ENCODE data around the gene GP1BB. TPM values are rescaled to one million over a fixed set of nuclear protein-coding genes. Genes with fewer than 3 reads are reported as not detected.

The GP1BB gene
- total and polyA plus RNA-seq, 3 experiments from 2014 or later: not detected

Other genes starting within 250 kb of the GP1BB start
- gene UFD1, start 244.3 kb upstream of the GP1BB start, total RNA-seq: 10 to 100 TPM; 87.3 to 88.8 TPM
- gene UFD1, start 244.3 kb upstream of the GP1BB start, polyA plus RNA-seq: 82.7 TPM
- 100 to 1,000 TPM in 1 of 2 experiments, 10 to 100 TPM in 1; 99.0 to 101 TPM for gene CDC45, start 243.6 kb upstream of the GP1BB start, total RNA-seq
- 0.17 TPM for gene CDC45, start 243.6 kb upstream of the GP1BB start, polyA plus RNA-seq
- gene CLDN5, start 199.1 kb upstream of the GP1BB start, total RNA-seq: not detected
- not detected for gene CLDN5, start 199.1 kb upstream of the GP1BB start, polyA plus RNA-seq
- under 1 TPM; 0.20 to 0.38 TPM for gene SEPTIN5, start 9.0 kb upstream of the GP1BB start, total RNA-seq
- gene SEPTIN5, start 9.0 kb upstream of the GP1BB start, polyA plus RNA-seq: not detected
- gene TBX1, start 37.2 kb downstream of the GP1BB start, total RNA-seq: not detected
- not detected for gene TBX1, start 37.2 kb downstream of the GP1BB start, polyA plus RNA-seq
- 10 to 100 TPM; 16.6 to 17.9 TPM for gene GNB1L, start 131.3 kb downstream of the GP1BB start, total RNA-seq
- gene GNB1L, start 131.3 kb downstream of the GP1BB start, polyA plus RNA-seq: 14.2 TPM
- gene RTL10, start 131.3 kb downstream of the GP1BB start, total RNA-seq: 10 to 100 TPM; 18.1 to 23.2 TPM
- gene RTL10, start 131.3 kb downstream of the GP1BB start, polyA plus RNA-seq: 10.8 TPM
- gene COMT, start 218.2 kb downstream of the GP1BB start, total RNA-seq: 10 to 100 TPM; 89.3 to 93.7 TPM
- gene COMT, start 218.2 kb downstream of the GP1BB start, polyA plus RNA-seq: 92.7 TPM
- 10 to 100 TPM; 27.6 to 27.9 TPM for gene TXNRD2, start 218.3 kb downstream of the GP1BB start, total RNA-seq
- 13.8 TPM for gene TXNRD2, start 218.3 kb downstream of the GP1BB start, polyA plus RNA-seq